HG03575 (cell line): ENCODE data around the gene C16orf86.
A peak's percentile ranks its signal among the peaks of the same experiment; 100 is the strongest.

Source experiments
- ATAC-seq: cut with Tn5 transposase; IDR thresholded peaks from one replicate; pipeline ENCODE4 v1.9.1; 2021; ENCODE audit not compliant: unreplicated experiment, insufficient number of reproducible peaks, low FRiP score; ENCODE audit errors: extremely low read depth

Gene C16orf86

GRCh38 chr16:67652578-67653127 lies 14.0 kb upstream of the C16orf86 start:
- no peak for ATAC-seq

DNA sequence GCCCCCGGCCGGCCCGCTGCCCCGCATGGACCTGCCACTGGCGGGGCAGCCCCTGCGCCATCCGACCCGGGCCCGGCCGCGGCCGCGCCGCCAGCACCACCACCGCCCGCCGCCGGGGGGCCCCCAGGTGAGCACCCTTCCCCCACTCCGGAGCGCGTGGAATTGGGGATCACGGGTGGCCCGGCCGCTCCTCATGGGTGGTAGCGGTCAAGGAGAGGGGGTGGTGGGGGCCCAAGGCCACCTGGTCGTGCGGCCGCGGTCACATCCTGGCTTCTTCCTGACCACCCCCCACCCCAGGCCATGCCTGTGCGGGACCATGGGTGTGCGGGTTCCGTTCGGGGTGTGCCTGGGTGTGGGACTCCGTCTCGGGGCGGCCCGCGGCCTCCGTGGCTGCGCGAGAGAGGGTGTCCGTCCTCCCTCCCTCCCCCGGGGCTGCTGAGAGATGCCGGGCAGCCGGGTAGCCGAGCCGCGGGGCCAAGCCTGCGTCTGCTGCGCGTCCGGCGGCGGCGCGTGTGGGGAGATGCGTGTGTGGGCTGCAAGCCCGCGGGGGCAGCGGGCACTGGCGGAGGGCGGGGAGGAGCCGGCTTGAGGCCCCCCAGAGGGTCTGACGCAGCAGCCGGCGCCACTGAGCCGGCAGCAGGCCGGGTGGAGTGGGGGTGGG lies 13.4 kb upstream of the C16orf86 start:
- ATAC-seq = no peak

DNA sequence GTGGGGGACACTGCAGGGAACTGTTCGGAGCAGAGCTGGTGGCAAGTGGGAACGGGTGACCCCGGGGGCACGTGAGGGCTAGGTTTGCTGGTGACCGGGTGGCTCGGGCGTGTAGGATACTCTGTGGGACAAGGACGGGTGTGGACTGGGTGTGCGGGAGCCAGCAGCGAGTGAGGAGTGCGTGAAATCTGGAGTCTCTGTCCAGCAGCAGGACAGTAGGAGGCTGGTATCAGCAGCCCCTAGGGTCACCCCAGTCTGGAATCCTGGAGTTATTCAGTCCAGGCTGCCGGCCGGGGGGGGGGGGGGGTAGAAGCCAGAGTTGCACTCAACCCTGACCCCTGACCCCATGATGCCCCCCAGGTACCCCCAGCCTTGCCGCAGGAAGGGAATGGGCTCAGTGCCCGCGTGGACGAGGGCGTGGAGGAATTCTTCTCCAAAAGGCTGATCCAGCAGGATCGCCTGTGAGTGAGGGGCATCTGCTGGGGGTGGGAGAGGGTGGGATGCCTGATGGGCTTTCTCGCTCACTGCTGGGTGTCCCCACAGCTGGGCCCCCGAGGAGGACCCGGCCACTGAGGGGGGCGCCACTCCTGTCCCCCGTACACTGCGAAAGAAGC lies 12.7 kb upstream of the C16orf86 start:
- no peak for ATAC-seq

DNA sequence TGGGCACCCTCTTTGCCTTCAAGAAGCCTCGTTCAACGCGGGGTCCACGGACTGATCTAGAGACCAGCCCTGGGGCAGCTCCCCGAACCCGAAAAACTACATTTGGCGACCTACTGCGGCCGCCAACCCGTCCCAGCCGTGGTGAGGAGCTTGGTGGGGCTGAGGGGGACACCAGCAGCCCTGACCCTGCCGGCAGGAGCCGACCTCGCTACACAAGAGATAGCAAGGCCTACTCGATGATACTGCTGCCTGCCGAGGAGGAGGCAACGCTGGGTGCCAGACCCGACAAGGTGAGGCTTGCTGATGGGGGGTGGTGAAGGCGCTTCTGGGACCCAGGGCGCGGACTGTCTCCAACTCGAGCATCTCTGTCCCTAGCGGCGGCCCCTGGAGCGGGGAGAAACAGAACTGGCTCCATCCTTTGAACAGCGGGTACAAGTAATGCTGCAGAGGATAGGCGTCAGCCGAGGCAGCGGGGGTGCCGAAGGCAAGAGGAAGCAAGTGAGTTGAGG lies 12.2 kb upstream of the C16orf86 start:
- ATAC-seq = no peak

DNA sequence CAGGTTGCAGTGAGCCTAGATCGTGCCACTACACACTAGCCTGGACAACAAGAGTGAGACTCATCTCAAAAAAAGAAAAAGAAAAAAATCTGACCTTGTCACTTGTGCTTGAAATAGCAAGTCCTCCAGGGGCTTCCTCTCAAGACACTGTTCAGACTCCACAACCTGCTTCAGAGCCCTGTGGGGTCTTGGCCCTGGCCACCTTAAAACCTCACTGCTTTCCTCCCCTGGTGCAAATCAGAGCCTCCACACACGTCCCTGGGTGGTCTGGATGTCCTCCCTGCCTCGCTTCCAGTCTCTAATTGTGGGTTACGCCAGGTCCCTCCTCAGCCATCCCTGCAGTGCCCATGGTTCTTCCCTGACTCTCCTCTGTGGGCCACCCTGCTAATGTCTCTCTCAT lies 11.3 kb upstream of the C16orf86 start:
- no peak for ATAC-seq

- ATAC-seq = no peak
These were observed 10.1 kb upstream of the C16orf86 start for GRCh38 chr16:67656344-67657016.

DNA sequence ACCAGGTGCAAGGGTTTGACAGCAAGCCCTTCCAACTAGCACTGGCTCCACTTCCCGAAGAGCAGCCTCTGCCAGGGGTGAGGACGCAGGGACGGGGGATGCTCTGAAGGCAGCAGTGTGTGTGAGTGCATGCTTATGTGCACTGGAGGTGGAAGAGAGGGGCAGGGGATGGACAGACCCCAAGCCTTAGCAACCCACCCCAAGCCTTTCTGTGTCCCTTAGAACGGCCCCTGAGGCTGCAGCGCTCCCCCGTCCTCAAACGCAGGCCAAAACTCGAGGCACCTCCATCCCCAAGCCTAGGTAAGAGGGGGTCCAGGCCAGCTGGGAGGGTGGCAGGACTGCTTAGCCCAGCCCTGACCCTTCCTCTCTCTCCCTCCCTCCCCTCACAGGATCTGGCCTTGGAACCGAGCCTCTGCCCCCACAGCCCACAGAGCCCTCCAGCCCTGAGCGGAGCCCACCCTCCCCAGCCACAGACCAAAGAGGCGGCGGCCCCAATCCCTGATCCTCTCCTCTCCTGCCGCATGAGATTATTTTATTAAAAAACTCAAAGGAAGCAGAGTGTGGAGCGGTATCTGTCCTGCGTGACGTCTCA lies 9.5 kb upstream of the C16orf86 start:
- ATAC-seq = no peak

DNA sequence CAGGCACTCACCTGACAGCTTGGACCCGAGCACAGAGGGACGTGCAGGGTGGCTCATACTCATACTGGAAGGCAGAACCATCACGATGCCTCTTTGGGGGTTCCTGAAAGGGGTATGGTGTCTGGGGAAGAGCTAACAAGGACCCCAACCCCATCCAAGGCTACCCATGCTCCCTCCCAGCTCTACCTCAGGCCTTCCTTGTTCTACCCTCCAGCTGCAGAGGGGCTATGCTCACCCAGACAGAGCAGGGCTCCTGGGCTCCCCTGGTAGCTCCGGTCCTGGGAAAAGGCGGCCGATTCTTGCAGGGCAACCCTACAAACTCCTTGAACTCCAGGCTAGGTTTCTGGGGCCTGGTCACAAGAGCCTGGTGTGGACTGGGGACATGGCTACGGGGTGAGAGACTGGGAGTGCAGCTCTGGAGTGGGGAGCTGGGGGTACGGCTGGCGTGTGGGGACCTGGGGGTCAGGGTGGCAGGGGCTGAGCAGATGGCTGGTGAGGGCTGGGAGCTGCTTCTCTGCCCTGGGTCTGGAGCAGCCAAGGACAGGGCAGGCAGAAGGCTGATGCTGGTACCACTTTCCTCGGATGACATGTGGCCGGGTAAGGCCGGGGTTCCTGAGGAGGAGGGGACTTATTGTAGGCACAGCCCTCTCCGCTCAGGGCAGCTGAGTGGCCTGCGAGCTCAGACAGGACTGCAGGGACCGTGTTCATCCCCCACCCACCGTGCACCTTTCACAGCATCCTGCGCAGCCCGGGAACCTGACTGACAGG lies 8.7 kb upstream of the C16orf86 start:
- no peak for ATAC-seq

DNA sequence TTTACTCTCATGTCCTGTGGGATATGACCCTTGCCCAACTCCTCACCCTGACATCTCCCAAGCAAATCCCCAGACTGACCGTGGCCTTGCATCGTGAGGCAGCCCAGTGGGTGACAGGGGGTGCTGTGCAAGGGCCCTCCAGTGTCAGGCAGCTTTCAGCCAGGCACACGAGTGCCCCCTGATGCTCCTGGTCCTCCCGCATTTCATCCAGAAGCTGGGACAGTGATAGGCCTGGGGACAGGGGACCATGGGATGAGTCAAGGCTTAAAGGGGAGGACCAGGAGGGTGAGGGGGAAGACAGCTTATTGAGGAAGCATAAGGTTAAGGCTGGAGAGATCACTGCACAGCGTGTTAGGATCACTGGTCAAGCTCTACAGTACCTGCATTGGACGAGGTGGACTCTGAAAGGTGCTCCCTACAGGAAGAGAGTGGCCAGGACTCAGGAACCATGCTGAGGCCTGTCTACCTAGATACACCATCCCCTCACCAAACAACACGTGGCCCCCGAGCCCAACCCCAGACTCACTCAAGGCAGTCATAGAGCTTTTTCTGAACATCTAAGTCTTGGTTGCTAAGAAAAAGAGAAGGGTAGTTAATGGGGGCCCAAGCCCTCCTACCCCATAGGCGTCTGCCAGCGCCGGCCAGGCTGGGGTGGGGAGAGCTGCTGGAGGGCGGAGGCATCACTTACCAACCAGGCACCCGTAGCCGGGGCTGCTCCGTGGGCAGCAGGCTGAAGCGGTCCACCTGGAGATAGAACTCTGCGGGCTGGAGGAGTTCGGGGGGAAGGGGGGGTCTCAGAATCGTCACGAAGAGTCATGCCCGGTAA lies 7.6 kb upstream of the C16orf86 start:
- no peak for ATAC-seq

DNA sequence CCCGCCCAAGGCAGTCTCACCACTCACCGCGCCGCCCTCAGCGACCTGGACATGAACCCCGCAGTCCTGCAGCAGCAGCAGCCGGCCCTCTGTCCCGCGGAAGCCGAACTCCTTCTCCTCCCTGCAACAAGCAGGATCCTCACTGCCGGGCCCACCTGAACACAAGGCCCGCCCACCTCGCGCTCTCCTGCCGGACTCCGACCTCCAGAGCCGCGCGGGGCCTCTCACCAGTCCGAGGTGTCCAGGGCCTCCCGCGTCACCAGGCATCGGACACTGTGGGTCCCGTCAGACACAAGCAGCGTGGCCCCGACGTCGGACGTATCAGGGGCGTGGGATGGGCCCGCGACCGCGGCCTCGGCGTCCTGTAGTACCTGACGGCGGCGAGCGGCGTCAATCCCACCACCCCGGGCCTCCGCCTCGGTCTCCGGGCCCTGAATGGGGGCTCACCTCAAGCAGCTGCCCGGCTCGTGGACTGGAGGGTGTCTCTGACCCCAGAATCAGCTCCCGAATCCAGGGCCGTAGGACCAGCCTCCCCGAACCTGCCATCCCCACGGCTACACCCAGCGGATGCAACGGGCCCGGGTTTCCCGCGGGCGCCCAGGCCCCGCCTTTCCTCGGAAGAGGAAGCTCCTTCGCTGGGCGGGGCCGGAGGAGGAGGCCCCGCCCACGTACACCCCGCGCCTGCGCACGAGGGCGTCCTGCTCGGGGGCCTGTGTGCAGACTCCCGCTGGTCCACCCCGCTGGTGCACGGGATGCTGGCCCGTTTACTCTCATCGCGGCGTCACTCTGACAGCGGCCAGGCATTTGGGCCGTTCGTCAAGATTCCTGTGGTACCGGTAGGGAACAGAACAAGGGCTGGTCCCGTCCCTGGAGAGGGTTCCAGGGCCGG lies 6.7 kb upstream of the C16orf86 start, which contains the start of gene ACD:
Gene ACD, minus strand, starts transcription at position 586 of the 889 bp plus-strand sequence. Its CDS starts 40 bp downstream, at position 546.
- ATAC-seq = peak; percentile 22

DNA sequence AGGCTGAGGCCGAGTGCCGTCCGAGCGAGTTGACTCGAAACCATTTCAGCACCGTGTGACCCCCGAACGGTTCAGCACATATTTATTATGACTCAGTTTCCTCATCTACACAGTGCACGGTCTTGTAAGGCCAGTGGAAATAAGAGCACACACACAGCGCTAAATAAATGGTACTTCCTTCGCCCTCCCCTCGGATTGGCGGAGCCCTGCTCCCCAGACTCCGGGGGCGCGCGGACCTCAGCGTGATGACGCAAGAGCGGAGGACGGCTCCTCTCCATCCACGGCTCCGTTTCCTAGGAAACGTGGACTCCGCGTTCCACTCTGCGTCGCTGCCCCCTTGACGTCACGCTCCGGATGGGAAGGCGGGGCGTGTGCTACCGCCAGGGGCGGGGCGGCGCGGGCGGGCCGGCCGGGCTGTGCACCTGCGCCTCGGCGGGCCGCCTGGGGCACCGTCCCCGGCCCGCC lies 6.0 kb upstream of the C16orf86 start, which contains the start of gene PARD6A:
Gene PARD6A, plus strand, starts transcription at position 397 of the 465 bp plus-strand sequence. CDS start 79 bp downstream, outside the sequence.
- peak; percentile 34 for ATAC-seq

GRCh38 chr16:67661101-67661761 lies 5.4 kb upstream of the C16orf86 start:
- no peak for ATAC-seq

DNA sequence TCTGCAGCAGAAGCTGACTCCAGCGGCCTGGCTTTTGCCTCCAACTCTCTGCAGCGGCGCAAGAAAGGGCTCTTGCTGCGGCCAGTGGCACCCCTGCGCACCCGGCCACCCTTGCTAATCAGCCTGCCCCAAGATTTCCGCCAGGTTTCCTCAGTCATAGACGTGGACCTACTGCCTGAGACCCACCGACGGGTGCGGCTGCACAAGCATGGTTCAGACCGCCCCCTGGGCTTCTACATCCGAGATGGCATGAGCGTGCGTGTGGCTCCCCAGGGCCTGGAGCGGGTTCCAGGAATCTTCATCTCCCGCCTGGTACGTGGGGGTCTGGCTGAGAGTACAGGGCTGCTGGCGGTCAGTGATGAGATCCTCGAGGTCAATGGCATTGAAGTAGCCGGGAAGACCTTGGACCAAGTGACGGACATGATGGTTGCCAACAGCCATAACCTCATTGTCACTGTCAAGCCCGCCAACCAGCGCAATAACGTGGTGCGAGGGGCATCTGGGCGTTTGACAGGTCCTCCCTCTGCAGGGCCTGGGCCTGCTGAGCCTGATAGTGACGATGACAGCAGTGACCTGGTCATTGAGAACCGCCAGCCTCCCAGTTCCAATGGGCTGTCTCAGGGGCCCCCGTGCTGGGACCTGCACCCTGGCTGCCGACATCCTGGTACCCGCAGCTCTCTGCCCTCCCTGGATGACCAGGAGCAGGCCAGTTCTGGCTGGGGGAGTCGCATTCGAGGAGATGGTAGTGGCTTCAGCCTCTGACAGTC lies 4.5 kb upstream of the C16orf86 start:
- no peak for ATAC-seq

DNA sequence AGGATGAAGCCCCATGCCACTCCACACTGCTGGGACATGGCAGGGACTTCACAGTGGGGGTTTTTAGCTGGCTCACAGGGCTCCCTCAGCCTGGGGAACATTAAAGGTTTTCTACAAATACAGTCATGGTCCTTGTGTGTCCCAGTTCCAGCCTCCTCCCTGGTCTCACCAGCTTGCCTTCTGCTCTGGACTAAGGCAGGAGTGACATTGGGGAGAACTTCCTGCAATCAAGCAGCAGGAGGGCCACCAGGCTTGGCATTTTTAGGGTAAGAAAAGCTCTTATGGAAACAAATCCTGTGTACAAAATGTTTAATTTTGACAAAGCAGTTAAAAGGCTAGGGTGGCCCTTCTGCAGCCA lies 4.0 kb upstream of the C16orf86 start:
- no peak for ATAC-seq

DNA sequence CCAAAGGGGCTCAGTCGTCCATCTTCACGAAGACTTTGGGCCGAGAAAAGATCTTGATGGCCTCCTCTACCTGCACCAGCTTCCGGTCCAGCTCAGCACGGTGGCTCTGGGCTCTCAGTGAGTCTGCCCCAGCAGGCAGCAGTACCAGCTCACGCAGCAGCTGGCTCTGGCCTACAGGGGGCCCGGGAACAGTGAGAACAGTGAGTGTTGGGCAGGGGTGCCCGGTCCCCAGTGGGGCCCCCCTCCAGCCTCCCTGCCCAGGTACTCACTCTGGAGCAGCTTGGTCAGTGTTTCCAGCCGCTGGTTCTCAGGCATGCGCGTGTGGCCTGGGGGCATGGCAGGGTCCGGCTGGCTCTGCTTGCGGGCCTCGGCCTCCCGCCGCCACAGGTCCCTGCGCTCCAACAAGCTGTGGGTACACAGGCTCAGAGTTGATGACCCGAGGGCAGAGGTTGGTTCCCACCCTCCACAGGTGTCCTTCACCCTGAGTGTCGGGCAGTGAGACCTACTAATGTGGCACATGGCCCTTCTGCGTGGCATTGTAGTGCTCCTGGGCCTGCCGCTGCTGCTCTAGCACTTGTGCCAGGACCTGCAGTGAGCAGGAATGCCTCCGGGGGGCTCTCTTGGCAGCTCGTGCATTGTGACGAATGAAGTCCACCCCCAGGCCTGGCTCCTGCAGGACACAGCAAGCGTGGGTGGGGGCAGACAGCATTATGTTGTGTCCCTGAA lies 3.3 kb upstream of the C16orf86 start:
- ATAC-seq = no peak
